ENCODE measurements around the gene RNF149.

DNA sequence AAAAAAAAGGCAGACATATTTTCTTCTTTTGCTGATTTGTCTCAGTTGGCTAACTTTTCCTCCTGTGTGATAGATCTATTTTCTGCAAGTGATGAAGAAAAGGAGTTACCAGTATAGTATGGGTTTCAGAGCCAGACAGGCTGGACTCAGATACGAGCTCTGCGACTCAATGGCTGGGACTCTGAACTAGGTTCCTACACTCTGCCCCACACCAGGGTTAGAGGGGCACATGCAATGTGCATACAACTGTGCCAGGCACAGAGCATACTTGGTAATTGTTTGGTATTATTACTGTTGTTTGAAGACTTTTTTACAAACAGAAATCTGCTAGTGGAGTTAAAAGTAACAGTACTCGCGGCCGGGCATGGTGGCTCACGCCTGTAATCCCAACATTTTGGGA is 21.8 kb downstream of the RNF149 start:
- no peak for TF ChIP-seq POLR2A (IDR thresholded peaks at IDR 0.05)
- TF ChIP-seq, protein P1, sequence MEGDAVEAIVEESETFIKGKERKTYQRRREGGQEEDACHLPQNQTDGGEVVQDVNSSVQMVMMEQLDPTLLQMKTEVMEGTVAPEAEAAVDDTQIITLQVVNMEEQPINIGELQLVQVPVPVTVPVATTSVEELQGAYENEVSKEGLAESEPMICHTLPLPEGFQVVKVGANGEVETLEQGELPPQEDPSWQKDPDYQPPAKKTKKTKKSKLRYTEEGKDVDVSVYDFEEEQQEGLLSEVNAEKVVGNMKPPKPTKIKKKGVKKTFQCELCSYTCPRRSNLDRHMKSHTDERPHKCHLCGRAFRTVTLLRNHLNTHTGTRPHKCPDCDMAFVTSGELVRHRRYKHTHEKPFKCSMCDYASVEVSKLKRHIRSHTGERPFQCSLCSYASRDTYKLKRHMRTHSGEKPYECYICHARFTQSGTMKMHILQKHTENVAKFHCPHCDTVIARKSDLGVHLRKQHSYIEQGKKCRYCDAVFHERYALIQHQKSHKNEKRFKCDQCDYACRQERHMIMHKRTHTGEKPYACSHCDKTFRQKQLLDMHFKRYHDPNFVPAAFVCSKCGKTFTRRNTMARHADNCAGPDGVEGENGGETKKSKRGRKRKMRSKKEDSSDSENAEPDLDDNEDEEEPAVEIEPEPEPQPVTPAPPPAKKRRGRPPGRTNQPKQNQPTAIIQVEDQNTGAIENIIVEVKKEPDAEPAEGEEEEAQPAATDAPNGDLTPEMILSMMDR (IDR thresholded peaks at IDR 0.05 in 4 of 5, conservative IDR thresholded peaks at IDR 0.05 in 1 of 5) = no peak
